HCT116 (cell line): ENCODE data around the gene EFHD1. TPM values are rescaled to one million over a fixed set of nuclear protein-coding genes. Genes with fewer than 3 reads are reported as not detected.

ENCODE experiments used
- ATAC-seq: fragments of 200-7000 bp; cut with Tn5 transposase; 2 replicates; pipeline ENCODE4 v1.9.1; 2020; ENCODE audit warnings: mild to moderate bottlenecking, moderate library complexity
- Bru-seq: library from RNA; stranded (reverse); fragments of 400-500 nt; gene quantifications from one replicate; lab custom pipeline; 2021; lab: Mats Ljungman, UMichigan
- BruChase-seq, 2 experiments: library from RNA; stranded (reverse); fragments of 400-500 nt; gene quantifications; one replicate each; lab custom pipeline; 2021; lab: Mats Ljungman, UMichigan
- BruUV-seq: library from RNA; stranded (reverse); fragments of 400-500 nt; replicated peaks from 2 replicates; lab custom pipeline; 2021; lab: Mats Ljungman, UMichigan
- CTCF ChIA-PET: fragments of 300-600 bp; sonication (Branson Sonifier 250); formaldehyde crosslinking; loops from one replicate; lab custom pipeline; 2021; ENCODE audit warnings: antibody characterized with exemption; lab: Charles Lee
- POLR2A ChIA-PET: fragments of 300-600, 350-600 bp; sonication (Branson Sonifier 250); formaldehyde crosslinking; loops from one replicate; lab custom pipeline; 2021; ENCODE audit warnings: antibody characterized with exemption; lab: Charles Lee
- RAD21 ChIA-PET, 2 experiments: fragments of 300-600 bp; sonication (Branson Sonifier 250); formaldehyde crosslinking; loops; one replicate each; lab custom pipeline; 2023; ENCODE audit warnings: low total read pairs in 2 of 2; ENCODE audit not compliant: uncharacterized antibody in 2 of 2, unreplicated experiment in 2 of 2, low non-redundant PET in 1 of 2; lab: Charles Lee
- DNase-seq: peaks from one replicate; pipeline ENCODE4 v3.0.0-alpha.2; 2010; ENCODE audit warnings: low read depth, low spot score
- H2AFZ ChIP-seq: fragments of 200-600 bp; shearing (Covaris generic), sonication (generic); 2 replicates; pipeline ENCODE4 v1.6.1; 2017; ENCODE audit warnings: low read depth, mixed run types, mixed read lengths, antibody characterized with exemption, low read length; ENCODE audit not compliant: poor library complexity, severe bottlenecking
- H3K27ac ChIP-seq: 2 replicates; pipeline ENCODE4 v1.5.1; 2012; ENCODE audit warnings: low read depth, low read length
- H3K27me3 ChIP-seq: fragments of 200-600 bp; sonication (generic); 2 replicates; pipeline ENCODE4 v1.6.1; 2016; ENCODE audit warnings: mixed run types, low read length, mixed read lengths; ENCODE audit not compliant: insufficient read depth
- H3K36me3 ChIP-seq, 2 experiments: fragments of 200-500 bp in 1 of 2; fragments of 200-600 bp in 1 of 2; sonication (Bioruptor generic) in 1 of 2; sonication (generic) in 1 of 2; 2 replicates each; pipeline versions ENCODE4 v1.5.1 to v1.6.1; 2014 to 2016; ENCODE audit warnings: low read length in 2 of 2, inconsistent platforms in 1 of 2, mixed read lengths in 1 of 2, mixed run types in 1 of 2; ENCODE audit not compliant: insufficient read depth in 2 of 2, control insufficient read depth in 1 of 2
- H3K4me1 ChIP-seq, 2 experiments: fragments of 200-600 bp in 1 of 2; sonication (generic) in 1 of 2; 2 replicates each; pipeline versions ENCODE4 v1.5.1 to v1.6.1; 2012 to 2017; ENCODE audit warnings: low read length in 2 of 2, inconsistent platforms in 1 of 2, mild to moderate bottlenecking in 1 of 2, mixed read lengths in 1 of 2, mixed run types in 1 of 2, moderate library complexity in 1 of 2; ENCODE audit not compliant: insufficient read depth in 2 of 2, control insufficient read depth in 1 of 2
- H3K4me2 ChIP-seq: fragments of 200-600 bp; sonication (generic); 2 replicates; pipeline ENCODE4 v1.6.1; 2017; ENCODE audit warnings: mixed run types, low read length, mixed read lengths
- H3K4me3 ChIP-seq, 2 experiments: fragments of 200-600 bp in 1 of 2; sonication (generic) in 1 of 2; replicated peaks in 1 of 2; 2 replicates each; pipeline ENCODE4 v1.5.1; 2011 to 2016; ENCODE audit warnings: low read length in 2 of 2, control low read depth in 1 of 2, low read depth in 1 of 2, mild to moderate bottlenecking in 1 of 2, mixed read lengths in 1 of 2, mixed run types in 1 of 2
- H3K79me2 ChIP-seq: fragments of 200-600 bp; sonication (generic); 2 replicates; pipeline ENCODE4 v1.6.1; 2017; ENCODE audit warnings: mild to moderate bottlenecking, mixed run types, low read length, moderate library complexity, mixed read lengths; ENCODE audit not compliant: insufficient read depth
- H3K9ac ChIP-seq: fragments of 200-600 bp; sonication (generic); 2 replicates; pipeline ENCODE4 v1.6.1; 2016; ENCODE audit warnings: low read length, mixed read lengths
- H3K9me2 ChIP-seq: fragments of 200-600 bp; sonication (generic), shearing (Covaris generic); 2 replicates; pipeline ENCODE4 v1.6.1; 2017; ENCODE audit warnings: mixed run types, mild to moderate bottlenecking, moderate library complexity; ENCODE audit not compliant: insufficient read depth
- H3K9me3 ChIP-seq, 2 experiments: fragments of 200-500 bp in 1 of 2; fragments of 200-600 bp in 1 of 2; sonication (Bioruptor generic) in 1 of 2; sonication (generic) in 1 of 2; 2 replicates each; pipeline ENCODE4 v1.6.1; 2014 to 2017; ENCODE audit warnings: low read length in 2 of 2, mixed read lengths in 2 of 2, inconsistent platforms in 1 of 2, low read depth in 1 of 2, mild to moderate bottlenecking in 1 of 2, mixed run types in 1 of 2, moderate library complexity in 1 of 2; ENCODE audit not compliant: control insufficient read depth in 1 of 2, insufficient read depth in 1 of 2
- H4K20me1 ChIP-seq: fragments of 200-600 bp; sonication (generic), shearing (Covaris generic); 2 replicates; pipeline ENCODE4 v1.6.1; 2017; ENCODE audit warnings: mixed run types, mild to moderate bottlenecking, moderate library complexity; ENCODE audit not compliant: insufficient read depth
- ATF3 ChIP-seq: IDR thresholded peaks from 2 replicates; pipeline ENCODE4 v1.6.1; 2012
- EGR1 ChIP-seq: IDR thresholded peaks from 2 replicates; pipeline ENCODE4 v1.6.1; 2012; ENCODE audit warnings: low read depth
- EZH2 ChIP-seq: fragments of 200-600 bp; sonication (generic); IDR thresholded peaks from 2 replicates; pipeline ENCODE4 v1.6.1; 2017; ENCODE audit warnings: antibody characterized with exemption, mixed run types
- POLR2A ChIP-seq: IDR thresholded peaks from 2 replicates; pipeline ENCODE4 v1.7.0; 2011; ENCODE audit warnings: borderline replicate concordance; ENCODE audit not compliant: insufficient read depth, insufficient read length; ENCODE audit errors: extremely low read depth
- POLR2AphosphoS5 ChIP-seq: IDR thresholded peaks from 2 replicates; pipeline ENCODE4 v1.6.1; 2011; ENCODE audit warnings: mild to moderate bottlenecking, low read depth, low read length, moderate library complexity
- RAD21 ChIP-seq: IDR thresholded peaks from 2 replicates; pipeline ENCODE4 v1.6.1; 2012; ENCODE audit warnings: low read depth, mild to moderate bottlenecking
- SIN3A ChIP-seq: IDR thresholded peaks from 2 replicates; pipeline ENCODE4 v1.6.1; 2012; ENCODE audit warnings: low read depth
- SRF ChIP-seq: IDR thresholded peaks from 2 replicates; pipeline ENCODE4 v1.6.1; 2012; ENCODE audit warnings: low read depth
- TCF7L2 ChIP-seq: IDR thresholded peaks from 2 replicates; pipeline ENCODE4 v1.7.0; 2011; ENCODE audit warnings: borderline replicate concordance, inconsistent platforms; ENCODE audit not compliant: insufficient read depth, insufficient read length; ENCODE audit errors: extremely low read depth
- YY1 ChIP-seq: IDR thresholded peaks from 2 replicates; pipeline ENCODE4 v1.6.1; 2011; ENCODE audit warnings: low read length, low read depth, moderate library complexity, mild to moderate bottlenecking; ENCODE audit not compliant: insufficient replicate concordance; ENCODE audit errors: extremely low read depth
- intact Hi-C: fragments of 100-400 bp; cut with micrococcal nuclease; formaldehyde crosslinking; loops from 2 replicates; pipeline ENCODE4 v1.10.0; 2022
- long read RNA-seq: library from polyadenylated mRNA; unstranded; transcript quantifications from one replicate; pipeline ENCODE4 v2.0.0, GENCODE V29; 2021; ENCODE audit not compliant: unreplicated experiment
- polyA plus RNA-seq: library from polyadenylated mRNA; unstranded; fragments of >200 nt; gene quantifications from 2 replicates; pipeline ENCODE4 v1.2.1, GENCODE V29; 2012; ENCODE audit warnings: missing spikeins
- total RNA-seq: library from RNA; stranded (reverse); gene quantifications from one replicate; pipeline ENCODE4 v1.2.1, GENCODE V29; 2021; ENCODE audit not compliant: unreplicated experiment
- TF ChIP-seq, protein P1 (sequence below): IDR thresholded peaks from 2 replicates; pipeline ENCODE4 v1.6.1; 2012

The EFHD1 gene
- total RNA-seq (0.52 TPM), Bru-seq, nascent RNA (percentile 19 among the genes with signal in this experiment), BruChase-seq, experiment 1, labeled RNA remaining after a 6-hour chase (percentile 24 among the genes with signal in this experiment), BruChase-seq, experiment 2, labeled RNA remaining after a 2-hour chase (percentile 23 among the genes with signal in this experiment)
- 0.27 and 0.70 TPM in 2 replicates for polyA plus RNA-seq
- long read RNA-seq, partial matches to known transcripts: 0 of 1 reads
- long read RNA-seq, other reads (novel, unspliced or antisense): 0 of 1 reads

GRCh38 chr2:232633413-232634205 lies at the start of gene EFHD1:
TSS of gene EFHD1 (plus strand) at chr2:232633604. CDS start at chr2:232633705, 101 bp downstream.
- peaks cover 0 to 15% of the 10 kb centered on the region in 2 experiments; a peak in 3 of 4 replicates for H3K4me1 ChIP-seq
- H3K4me2 ChIP-seq: peak within 1 kb of the TSS; percentile 100
- H3K36me3 ChIP-seq: no peaks in the 10 kb centered on the region
- no peaks in the 10 kb centered on the region for H3K9me3 ChIP-seq
- no peaks in the 10 kb centered on the region for H3K27me3 ChIP-seq
- H4K20me1 ChIP-seq: no peaks in the 10 kb centered on the region
- H2AFZ ChIP-seq: peak within 1 kb of the TSS; percentile 75
- no peaks in the 10 kb centered on the region for H3K9me2 ChIP-seq
- H3K79me2 ChIP-seq: no peaks in the 10 kb centered on the region
- RAD21 ChIA-PET: no interaction called here
- no peak within 1 kb of the TSS for H3K27ac ChIP-seq
- DNase-seq (no peak), ATAC-seq (peak; percentile 91)
- intact Hi-C loops: no loop called here
- CTCF ChIA-PET: interaction anchor here (0.8 to 1.1 kb wide), 3 partner anchors 10 to 28 kb away, joined by 3 to 4 read pairs (median 4); no protein-coding TSS in a partner anchor
- peak within 1 kb of the TSS; percentile 44 for H3K9ac ChIP-seq
- BruUV-seq: no TSS peak
- POLR2A ChIA-PET: no interaction called here
- TF ChIP-seq TCF7L2: no peak
- 0 out of 2 replicates have a peak, but pooled peaks have one; percentile 24 for TF ChIP-seq POLR2AphosphoS5
- TF ChIP-seq, protein P1, sequence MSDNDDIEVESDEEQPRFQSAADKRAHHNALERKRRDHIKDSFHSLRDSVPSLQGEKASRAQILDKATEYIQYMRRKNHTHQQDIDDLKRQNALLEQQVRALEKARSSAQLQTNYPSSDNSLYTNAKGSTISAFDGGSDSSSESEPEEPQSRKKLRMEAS: no peak
- no peak for TF ChIP-seq POLR2A
- no peak for TF ChIP-seq EGR1
- peak within 1 kb of the TSS; percentile 51 to 71 for H3K4me3 ChIP-seq

DNA sequence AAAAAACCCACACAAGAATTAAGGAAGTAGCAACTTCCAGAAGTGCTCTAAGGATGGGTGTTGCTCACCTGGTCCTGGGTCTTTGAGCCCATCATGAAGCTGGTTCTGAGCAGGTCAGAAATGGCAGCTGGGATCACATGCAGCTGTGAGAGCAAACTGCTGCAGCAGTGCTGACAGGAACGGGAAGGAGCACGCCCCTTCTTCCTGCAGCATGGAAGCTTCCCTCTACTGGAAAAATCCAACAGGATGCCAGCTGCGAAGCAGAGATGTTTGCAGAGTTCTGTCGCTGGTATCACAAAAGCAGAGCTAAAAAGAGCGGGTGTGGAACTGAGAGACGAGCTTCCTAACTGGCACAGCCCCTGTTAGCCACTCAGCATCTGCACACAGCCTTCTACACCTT lies 49.2 kb upstream of the EFHD1 start:
- Histone ChIP-seq H4K20me1 (no peaks in the 10 kb centered on the region), H3K27ac (no peak overlapping the region), H3K9me3 (no peaks in the 10 kb centered on the region), H3K4me3 (no peak overlapping the region), H2AFZ (no peak overlapping the region), H3K9me2 (no peaks in the 10 kb centered on the region), H3K4me2 (no peak overlapping the region), H3K4me1 (peaks cover 5 to 8% of the 10 kb centered on the region in 2 experiments; a peak in 3 of 4 replicates), H3K36me3 (no peaks in the 10 kb centered on the region; a peak in 2 of 4 replicates), H3K27me3 (no peaks in the 10 kb centered on the region), H3K79me2 (no peaks in the 10 kb centered on the region), H3K9ac (no peak overlapping the region)
- ATAC-seq (no peak), DNase-seq (no peak)
- ChIA-PET POLR2A (no interaction called here), CTCF (no interaction called here), RAD21 (no interaction called here)
- intact Hi-C loops: no loop called here
- no peak for TF ChIP-seq POLR2AphosphoS5
- no peak for TF ChIP-seq SIN3A
- TF ChIP-seq TCF7L2: no peak
- TF ChIP-seq, protein P1: no peak
- TF ChIP-seq RAD21: no peak
- no peak for TF ChIP-seq YY1
- no peak for TF ChIP-seq SRF
- no peak for TF ChIP-seq ATF3
- no peak for TF ChIP-seq POLR2A
- no peak for TF ChIP-seq EZH2
- TF ChIP-seq EGR1: no peak
- BruUV-seq: no TSS peak
